ENCODE measurements around the gene PPP1R16B.

- no peak for TF ChIP-seq CTCF (IDR thresholded peaks at IDR 0.05)
- TF ChIP-seq EP300 (IDR thresholded peaks at IDR 0.05), result no peak
Measured at GRCh38 chr20:38881806-38882440, 76.4 kb downstream of the PPP1R16B start.

Data from suprapubic skin (tissue), 3 donors.